ENCODE results near the gene PIAS2.
"Not testable (repeated sequence)": the region's sequence is repeated elsewhere in the genome, so short reads cannot be mapped to it uniquely, and the experiment has no call there.

The PIAS2 gene

GRCh38 chr18:46909497-46909896 lies 7.8 kb downstream of the PIAS2 start:
- DNase-seq (ENCODE audit: low read depth in 4 of 4, low spot score in 1 of 4), result no peak

- DNase-seq (ENCODE audit: low read depth in 4 of 4, low spot score in 1 of 4), result no peak
These were observed 13.9 kb downstream of the PIAS2 start for GRCh38 chr18:46903406-46903805.

- DNase-seq (ENCODE audit: low read depth in 4 of 4, low spot score in 1 of 4), result no peak
These were observed 17.9 kb downstream of the PIAS2 start for GRCh38 chr18:46899274-46899948.

- DNase-seq (ENCODE audit: low read depth in 4 of 4, low spot score in 1 of 4), result no peak
These were observed 23.2 kb downstream of the PIAS2 start for GRCh38 chr18:46894124-46894523.

GRCh38 chr18:46893360-46893759 lies 23.9 kb downstream of the PIAS2 start:
- DNase-seq (ENCODE audit: low read depth in 4 of 4, low spot score in 1 of 4), result no peak

- DNase-seq (ENCODE audit: low read depth in 4 of 4, low spot score in 1 of 4), result no peak
These were observed 24.5 kb downstream of the PIAS2 start for GRCh38 chr18:46892842-46893241.

DNA sequence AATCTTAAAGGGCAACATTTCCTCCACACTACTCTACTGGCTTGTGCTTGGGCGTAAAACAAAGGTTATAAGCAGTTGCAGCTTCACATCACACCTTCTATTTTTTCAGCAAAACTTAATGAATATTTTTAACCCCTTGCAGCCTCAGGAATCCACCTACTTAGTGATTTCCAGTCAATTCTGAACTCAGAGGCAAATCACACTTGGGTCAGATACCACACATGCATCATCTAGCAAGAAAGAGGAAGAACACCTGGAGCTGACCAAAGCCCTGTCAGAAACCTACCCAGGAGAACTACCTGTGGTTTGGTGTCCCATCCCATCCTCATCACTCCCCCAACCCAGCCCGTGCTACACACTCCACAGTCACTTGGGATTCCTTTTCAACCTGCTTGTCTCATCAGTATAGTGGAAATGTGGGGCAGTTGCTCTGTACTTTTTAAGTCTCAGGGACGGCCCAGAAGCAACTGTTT lies 25.5 kb downstream of the PIAS2 start:
- no peak for DNase-seq (ENCODE audit: low read depth in 4 of 4, low spot score in 1 of 4)

GRCh38 chr18:46888965-46889364 lies 28.3 kb downstream of the PIAS2 start:
- DNase-seq (ENCODE audit: low read depth in 4 of 4, low spot score in 1 of 4), result no peak

DNA sequence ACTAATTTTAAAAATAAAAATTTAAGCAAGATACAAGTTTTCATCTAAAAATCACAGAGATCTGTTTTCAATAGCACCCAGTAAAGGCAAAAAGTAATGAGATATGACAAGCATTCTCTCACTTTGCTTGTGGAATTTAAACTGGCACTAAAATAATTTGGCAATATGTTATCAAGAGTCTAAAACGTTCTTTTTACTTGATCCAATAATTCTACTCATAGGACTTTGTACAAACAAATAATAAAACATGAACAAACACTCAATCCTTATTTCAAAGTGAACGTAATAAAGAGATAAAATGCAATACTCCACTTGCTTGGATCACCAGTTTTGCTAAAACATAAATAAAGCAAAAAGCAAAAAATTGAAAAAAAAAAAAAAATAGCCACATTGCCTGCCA lies 30.4 kb downstream of the PIAS2 start:
- DNase-seq (ENCODE audit: low read depth in 4 of 4, low spot score in 1 of 4), result no peak

- no peak for DNase-seq (ENCODE audit: low read depth in 4 of 4, low spot score in 1 of 4)
These were observed 34.1 kb downstream of the PIAS2 start for GRCh38 chr18:46883180-46883579.

DNA sequence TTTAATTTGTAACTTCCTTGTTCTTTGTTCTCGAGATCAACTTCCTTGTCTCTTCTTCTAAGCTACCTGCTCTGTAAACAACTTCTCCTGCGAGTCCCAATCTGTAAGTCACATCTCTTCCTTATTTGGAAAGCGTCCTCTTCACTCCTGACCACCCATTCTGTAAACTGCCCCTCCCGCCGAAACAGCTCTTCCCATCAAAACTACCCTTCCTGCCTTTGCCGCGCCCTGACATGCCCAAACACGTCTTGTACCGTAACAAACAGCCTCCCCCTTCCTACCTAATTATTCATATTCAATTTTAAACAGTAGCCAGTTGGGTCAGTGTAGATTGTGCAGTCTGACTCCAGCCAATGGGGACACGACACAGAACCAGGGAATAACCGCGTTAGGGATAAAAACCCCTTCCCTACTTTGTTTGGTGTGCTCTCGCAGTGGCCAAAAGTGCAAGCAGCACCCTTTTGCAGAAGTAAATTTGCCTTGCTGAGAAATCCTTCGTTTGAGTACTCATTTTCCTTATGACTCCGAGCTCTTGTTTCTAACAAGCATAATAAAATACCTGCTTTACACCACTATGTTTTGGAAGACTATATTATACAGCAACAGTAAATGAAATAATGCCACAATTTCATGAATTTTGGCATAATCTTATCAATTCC lies 39.8 kb downstream of the PIAS2 start:
- no peak for DNase-seq (ENCODE audit: low read depth in 4 of 4, low spot score in 1 of 4)

DNA sequence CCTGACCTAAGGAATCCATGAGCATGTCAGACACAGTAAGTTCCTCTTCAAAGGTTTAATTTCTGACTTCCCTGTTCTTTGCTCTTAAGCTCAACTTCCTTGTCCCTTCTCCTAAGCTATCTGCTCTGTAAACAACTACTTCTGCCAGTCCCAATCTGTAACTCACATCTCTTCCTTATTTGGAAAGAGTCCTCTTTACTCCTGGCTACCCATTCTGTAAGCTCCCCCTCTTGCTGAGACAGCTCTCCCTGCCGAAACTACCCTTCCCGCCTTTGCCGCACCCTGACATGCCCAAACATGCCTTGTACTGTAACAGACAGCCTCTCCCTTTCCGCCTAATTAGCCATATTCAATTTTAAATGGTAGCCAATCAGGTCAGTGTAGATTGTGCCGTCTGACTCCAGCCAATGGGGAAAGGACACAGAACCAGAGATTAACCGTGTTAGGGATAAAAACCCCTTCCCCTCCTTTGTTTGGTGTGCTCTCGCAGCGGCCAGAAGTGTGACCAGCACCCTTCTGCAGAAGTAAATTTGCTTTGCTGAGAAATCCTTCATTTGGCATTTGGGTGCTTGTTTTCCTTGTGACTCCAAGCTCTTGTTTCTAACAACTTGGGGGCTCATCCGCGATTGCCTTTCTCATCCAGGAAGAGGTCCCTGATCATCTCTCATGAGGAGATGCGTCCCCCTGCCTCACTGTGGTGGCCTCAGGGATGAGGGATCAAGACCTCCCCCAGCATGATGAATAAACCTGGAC lies 49.0 kb downstream of the PIAS2 start:
- no peak for DNase-seq (ENCODE audit: low read depth in 4 of 4, low spot score in 1 of 4)

- DNase-seq (ENCODE audit: low read depth in 4 of 4, low spot score in 1 of 4), result no peak
These were observed 49.8 kb downstream of the PIAS2 start for GRCh38 chr18:46867367-46868143.

- no peak for DNase-seq (ENCODE audit: low read depth in 4 of 4, low spot score in 1 of 4)
These were observed 50.8 kb downstream of the PIAS2 start for GRCh38 chr18:46866523-46866922.

GRCh38 chr18:46865245-46865644 lies 52.1 kb downstream of the PIAS2 start:
- DNase-seq (ENCODE audit: low read depth in 4 of 4, low spot score in 1 of 4), result not testable (repeated sequence)

- no peak for DNase-seq (ENCODE audit: low read depth in 4 of 4, low spot score in 1 of 4)
These were observed 57.5 kb downstream of the PIAS2 start for GRCh38 chr18:46859855-46860254.

DNA sequence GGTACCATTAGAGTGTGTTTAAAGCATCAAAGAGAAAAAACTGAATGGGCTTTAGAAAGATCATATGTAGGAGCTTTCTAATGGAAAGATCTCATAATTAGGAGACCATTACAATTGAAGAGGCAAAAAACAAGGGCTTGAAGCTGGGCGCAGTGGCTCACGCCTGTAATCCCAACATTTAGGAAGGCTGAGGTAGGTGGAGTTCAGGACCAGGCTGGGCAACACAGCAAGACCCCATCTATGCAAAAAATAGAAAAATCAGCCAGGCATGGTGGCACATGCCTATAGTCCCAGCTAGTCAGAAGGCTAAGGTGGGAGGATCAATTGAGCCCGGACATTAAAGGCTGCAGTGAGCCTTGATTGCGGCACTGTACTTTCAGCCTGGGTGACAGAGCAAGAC lies 59.0 kb downstream of the PIAS2 start:
- DNase-seq (ENCODE audit: low read depth in 4 of 4, low spot score in 1 of 4), result no peak

DNA sequence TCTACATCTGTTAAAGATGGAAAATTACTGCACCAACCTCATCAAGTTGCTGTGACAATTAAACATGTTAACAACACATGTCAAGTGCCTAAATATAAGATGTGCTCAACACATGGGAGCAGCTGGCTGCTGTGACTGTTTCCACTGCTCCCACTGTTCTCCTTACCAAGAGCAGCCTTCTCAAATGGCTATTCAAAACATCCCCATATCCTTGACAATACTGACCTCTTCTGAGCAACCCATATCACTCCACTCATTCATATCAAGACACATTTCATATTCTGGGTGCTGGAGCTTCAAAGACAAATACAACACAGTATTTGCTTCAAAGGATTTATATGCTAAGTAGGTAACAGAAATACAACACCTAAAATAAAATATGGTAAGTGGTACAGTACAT lies 60.3 kb downstream of the PIAS2 start:
- DNase-seq (ENCODE audit: low read depth in 4 of 4, low spot score in 1 of 4), result no peak

DNA sequence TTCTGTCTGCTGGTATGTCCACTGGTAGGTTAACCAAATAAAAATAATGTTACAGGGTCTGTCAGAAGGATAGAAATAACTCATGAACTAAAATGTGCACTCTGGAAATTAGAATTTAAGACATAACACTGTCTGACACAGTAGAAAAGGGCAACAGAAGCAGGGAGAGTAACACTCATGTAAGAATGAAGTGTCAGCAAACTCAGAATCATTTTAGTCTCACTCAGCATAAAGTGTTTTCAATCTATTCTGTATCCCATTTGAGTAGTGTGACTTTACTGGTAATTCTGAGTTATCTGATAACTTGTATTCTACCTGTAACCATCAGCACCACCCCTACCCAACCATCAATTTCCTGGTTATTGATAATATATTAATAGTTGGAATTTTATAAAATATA lies 68.3 kb downstream of the PIAS2 start:
- no peak for DNase-seq (ENCODE audit: low read depth in 4 of 4, low spot score in 1 of 4)

DNA sequence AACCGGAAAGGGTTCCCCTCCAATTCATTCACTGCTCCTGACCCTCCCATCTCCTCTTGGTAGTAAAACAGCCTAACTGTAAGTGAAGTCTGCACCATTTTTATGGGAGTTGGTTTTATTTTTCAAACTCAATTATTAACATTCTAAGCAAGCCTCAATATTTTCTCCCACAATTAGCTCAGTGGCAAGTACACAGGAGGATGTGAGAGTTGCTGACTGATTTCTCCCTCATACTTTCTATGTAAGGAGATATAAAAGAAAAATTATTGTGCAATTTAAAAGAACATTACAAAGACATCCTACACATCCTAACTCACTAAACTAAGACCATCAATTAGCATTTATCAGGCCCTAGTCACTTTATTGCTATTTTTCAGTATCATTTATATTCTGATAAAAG lies 73.9 kb downstream of the PIAS2 start:
- no peak for DNase-seq (ENCODE audit: low read depth in 4 of 4, low spot score in 1 of 4)

DNA sequence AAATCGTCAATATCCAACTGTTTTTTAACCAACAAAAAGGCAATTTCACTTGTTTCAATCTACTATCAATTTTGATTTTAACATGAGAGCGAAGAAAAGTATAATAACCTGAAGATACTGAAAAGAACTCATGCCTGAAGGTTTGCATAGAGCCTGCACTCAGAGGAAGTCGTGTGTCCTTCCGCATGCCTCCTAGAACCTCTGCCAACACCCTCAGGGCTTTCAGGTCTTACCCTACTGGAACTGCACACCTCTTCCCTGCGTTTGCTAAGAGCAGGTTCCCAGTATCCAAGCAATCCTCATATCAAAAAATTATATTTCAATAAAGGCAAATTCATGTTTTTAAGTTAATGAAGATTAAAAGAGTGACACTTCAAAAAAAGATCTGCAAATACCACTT lies 74.7 kb downstream of the PIAS2 start:
- no peak for DNase-seq (ENCODE audit: low read depth in 4 of 4, low spot score in 1 of 4)

Measured in stimulated activated CD4-positive, alpha-beta T cell treated with anti-CD3 and anti-CD28 coated beads, Interleukin-1b, Interleukin-23, amount 100 ng/mL, for 24 hours (primary cell).